DND-41 (cell line): ENCODE data around the gene IL1RL1.

Experiments
- ATAC-seq: fragments of 200-7000 bp; cut with Tn5 transposase; 3 replicates; pipeline ENCODE4 v1.9.1; 2021; ENCODE audit warnings: low read depth; ENCODE audit not compliant: insufficient read depth
- DNase-seq: peaks from one replicate; pipeline ENCODE4 v3.0.0-alpha.2; 2020
- H2AFZ ChIP-seq: 2 replicates; pipeline ENCODE4 v1.6.0; 2012; ENCODE audit warnings: low read depth, low read length
- H3K27ac ChIP-seq: 2 replicates; pipeline ENCODE4 v1.5.1; 2012; ENCODE audit warnings: low read length, inconsistent platforms
- H3K27me3 ChIP-seq: fragments of 200-600 bp; sonication (generic); 2 replicates; pipeline ENCODE4 v1.6.0; 2012; ENCODE audit warnings: low read length, mild to moderate bottlenecking, inconsistent platforms; ENCODE audit not compliant: insufficient read depth, poor library complexity
- H3K36me3 ChIP-seq: 2 replicates; pipeline ENCODE4 v1.5.1; 2012; ENCODE audit warnings: low read length, inconsistent platforms; ENCODE audit not compliant: insufficient read depth
- H3K4me1 ChIP-seq: 2 replicates; pipeline ENCODE4 v1.5.1; 2012; ENCODE audit warnings: mild to moderate bottlenecking, low read length; ENCODE audit not compliant: insufficient read depth
- H3K4me2 ChIP-seq: 2 replicates; pipeline ENCODE4 v1.6.0; 2012; ENCODE audit warnings: mild to moderate bottlenecking, moderate library complexity, low read length, inconsistent platforms; ENCODE audit not compliant: insufficient read depth
- H3K4me3 ChIP-seq, 2 experiments: fragments of 200-600 bp in 1 of 2; shearing (Covaris generic) in 1 of 2; 2 replicates each; pipeline ENCODE4 v1.5.1; 2012 to 2016; ENCODE audit warnings: inconsistent platforms in 2 of 2, low read length in 2 of 2, mild to moderate bottlenecking in 2 of 2, low read depth in 1 of 2, moderate library complexity in 1 of 2
- H3K79me2 ChIP-seq: 2 replicates; pipeline ENCODE4 v1.6.0; 2012; ENCODE audit warnings: low read length, inconsistent platforms; ENCODE audit not compliant: insufficient read depth
- H3K9ac ChIP-seq: 2 replicates; pipeline ENCODE4 v1.6.0; 2012; ENCODE audit warnings: low read depth, mild to moderate bottlenecking, inconsistent platforms, low read length, moderate library complexity
- H3K9me3 ChIP-seq: 2 replicates; pipeline ENCODE4 v1.5.1; 2012; ENCODE audit warnings: low read length, moderate library complexity, mild to moderate bottlenecking, inconsistent platforms; ENCODE audit not compliant: insufficient read depth, severe bottlenecking
- H4K20me1 ChIP-seq: 2 replicates; pipeline ENCODE4 v1.6.0; 2012; ENCODE audit warnings: low read length; ENCODE audit not compliant: insufficient read depth
- EZH2 ChIP-seq: IDR thresholded peaks from 3 replicates; pipeline ENCODE4 v1.6.1; 2012; ENCODE audit warnings: borderline replicate concordance, low read depth, mild to moderate bottlenecking, moderate library complexity, low read length, inconsistent platforms; ENCODE audit not compliant: severe bottlenecking
- TF ChIP-seq, protein P1 (sequence below): IDR thresholded peaks from 2 replicates; pipeline ENCODE4 v1.5.1; 2012; ENCODE audit warnings: borderline replicate concordance, low read length, moderate library complexity, mild to moderate bottlenecking; ENCODE audit not compliant: poor library complexity, severe bottlenecking; ENCODE audit errors: extremely low read depth

The IL1RL1 gene

DNA sequence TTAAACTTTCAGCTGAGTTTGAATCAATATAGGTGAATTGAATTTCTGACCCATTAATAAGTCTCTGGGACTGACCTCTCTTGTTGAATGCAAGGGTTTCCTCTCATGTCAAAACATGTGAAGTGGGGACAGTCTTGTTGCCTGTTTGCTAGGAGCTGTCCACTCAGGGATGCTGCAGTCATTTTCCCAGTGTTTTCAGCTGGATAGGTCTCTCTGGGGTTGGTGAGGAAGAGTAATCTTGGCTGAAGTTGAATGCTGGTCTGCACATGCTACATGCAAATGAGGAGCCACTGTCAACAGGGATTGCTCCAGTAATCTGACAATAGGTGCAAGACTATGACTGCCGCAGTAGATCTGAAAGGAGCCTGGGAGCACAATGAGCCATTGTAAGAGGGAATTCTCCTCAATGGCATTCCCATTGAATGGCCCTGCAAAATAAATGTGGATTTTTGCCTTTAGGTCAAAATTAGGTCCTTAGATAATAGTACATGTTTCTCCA lies 34.1 kb upstream of the IL1RL1 start:
- Histone ChIP-seq H2AFZ (no peak overlapping the region), H3K27me3 (peaks cover 2% of the 10 kb centered on the region), H3K9me3 (peaks cover 11% of the 10 kb centered on the region), H3K27ac (no peak overlapping the region), H3K79me2 (no peaks in the 10 kb centered on the region), H3K4me2 (no peak overlapping the region), H3K4me1 (no peaks in the 10 kb centered on the region), H3K36me3 (no peaks in the 10 kb centered on the region), H3K4me3 (no peak overlapping the region), H4K20me1 (no peaks in the 10 kb centered on the region), H3K9ac (no peak overlapping the region)
- ATAC-seq (peak; percentile 41), DNase-seq (no peak)
- no peak for TF ChIP-seq EZH2
- TF ChIP-seq, protein P1, sequence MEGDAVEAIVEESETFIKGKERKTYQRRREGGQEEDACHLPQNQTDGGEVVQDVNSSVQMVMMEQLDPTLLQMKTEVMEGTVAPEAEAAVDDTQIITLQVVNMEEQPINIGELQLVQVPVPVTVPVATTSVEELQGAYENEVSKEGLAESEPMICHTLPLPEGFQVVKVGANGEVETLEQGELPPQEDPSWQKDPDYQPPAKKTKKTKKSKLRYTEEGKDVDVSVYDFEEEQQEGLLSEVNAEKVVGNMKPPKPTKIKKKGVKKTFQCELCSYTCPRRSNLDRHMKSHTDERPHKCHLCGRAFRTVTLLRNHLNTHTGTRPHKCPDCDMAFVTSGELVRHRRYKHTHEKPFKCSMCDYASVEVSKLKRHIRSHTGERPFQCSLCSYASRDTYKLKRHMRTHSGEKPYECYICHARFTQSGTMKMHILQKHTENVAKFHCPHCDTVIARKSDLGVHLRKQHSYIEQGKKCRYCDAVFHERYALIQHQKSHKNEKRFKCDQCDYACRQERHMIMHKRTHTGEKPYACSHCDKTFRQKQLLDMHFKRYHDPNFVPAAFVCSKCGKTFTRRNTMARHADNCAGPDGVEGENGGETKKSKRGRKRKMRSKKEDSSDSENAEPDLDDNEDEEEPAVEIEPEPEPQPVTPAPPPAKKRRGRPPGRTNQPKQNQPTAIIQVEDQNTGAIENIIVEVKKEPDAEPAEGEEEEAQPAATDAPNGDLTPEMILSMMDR = no peak

DNA sequence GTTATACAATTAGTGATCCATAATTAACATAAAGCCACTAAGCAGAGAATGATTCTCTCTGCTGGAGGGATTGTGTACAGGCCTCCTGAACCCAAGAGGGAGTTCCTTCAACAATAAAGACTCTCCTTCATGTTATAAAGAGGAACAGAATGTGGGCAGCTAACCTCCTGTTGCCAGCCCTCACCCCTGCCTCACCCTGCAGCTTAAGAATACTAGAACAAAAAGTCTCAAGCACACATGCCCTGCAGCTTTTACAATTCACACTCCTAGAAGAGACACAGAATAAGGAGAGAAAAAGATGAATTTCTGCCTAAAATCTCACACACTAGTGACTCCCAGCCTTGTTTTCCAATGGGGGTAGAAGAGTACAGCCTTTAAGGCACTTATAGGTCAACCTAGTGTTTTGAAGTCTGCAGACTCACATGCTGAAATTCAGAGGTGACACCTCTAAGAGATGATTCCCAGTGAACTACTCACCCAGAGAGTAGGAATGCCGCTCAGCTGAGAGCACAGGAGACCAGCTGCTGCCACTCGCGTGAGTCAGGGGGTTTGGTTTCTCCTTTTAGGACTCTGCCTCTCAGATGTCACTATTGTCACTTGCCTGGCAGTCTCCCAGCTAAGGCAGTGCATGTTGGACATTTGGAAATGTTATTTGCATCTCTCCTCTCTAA lies 32.5 kb upstream of the IL1RL1 start:
- DNase-seq (no peak), ATAC-seq (no peak; the same call in 2 of the 3 replicates)
- Histone ChIP-seq H3K4me2 (no peak overlapping the region), H3K27me3 (peaks cover 7% of the 10 kb centered on the region), H3K9ac (no peak overlapping the region), H4K20me1 (no peaks in the 10 kb centered on the region), H3K79me2 (no peaks in the 10 kb centered on the region), H3K9me3 (peaks cover 11% of the 10 kb centered on the region), H2AFZ (no peak overlapping the region), H3K27ac (no peak overlapping the region), H3K4me3 (no peak overlapping the region), H3K4me1 (no peaks in the 10 kb centered on the region), H3K36me3 (no peaks in the 10 kb centered on the region)
- no peak for TF ChIP-seq EZH2
- TF ChIP-seq, protein P1 = no peak

DNA sequence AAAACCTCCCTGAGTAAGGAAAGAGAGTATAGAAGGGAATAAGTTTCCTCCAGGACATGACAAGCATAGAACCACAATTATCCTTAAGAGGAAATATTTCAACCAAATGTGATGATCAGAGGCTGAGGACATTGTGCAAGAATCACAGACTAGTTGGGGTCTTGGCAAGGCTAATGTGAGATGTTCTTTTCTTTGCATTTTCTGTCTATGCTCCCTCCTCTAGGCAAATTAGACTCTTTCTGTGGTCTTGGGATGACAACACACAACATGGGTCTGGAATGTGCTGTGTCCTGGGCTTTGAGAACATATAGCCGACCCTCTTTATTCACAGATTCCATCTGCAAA lies 32.0 kb upstream of the IL1RL1 start:
- ATAC-seq = no peak
- Histone ChIP-seq H3K4me3 (no peak overlapping the region), H2AFZ (no peak overlapping the region), H3K4me2 (no peak overlapping the region), H3K9me3 (peaks cover 10% of the 10 kb centered on the region), H3K36me3 (no peaks in the 10 kb centered on the region), H3K79me2 (no peaks in the 10 kb centered on the region), H3K4me1 (no peaks in the 10 kb centered on the region), H3K27ac (no peak overlapping the region), H4K20me1 (no peaks in the 10 kb centered on the region), H3K9ac (no peak overlapping the region), H3K27me3 (peaks cover 7% of the 10 kb centered on the region)
- TF ChIP-seq, protein P1 = no peak
- no peak for TF ChIP-seq EZH2
- no peak for DNase-seq

DNA sequence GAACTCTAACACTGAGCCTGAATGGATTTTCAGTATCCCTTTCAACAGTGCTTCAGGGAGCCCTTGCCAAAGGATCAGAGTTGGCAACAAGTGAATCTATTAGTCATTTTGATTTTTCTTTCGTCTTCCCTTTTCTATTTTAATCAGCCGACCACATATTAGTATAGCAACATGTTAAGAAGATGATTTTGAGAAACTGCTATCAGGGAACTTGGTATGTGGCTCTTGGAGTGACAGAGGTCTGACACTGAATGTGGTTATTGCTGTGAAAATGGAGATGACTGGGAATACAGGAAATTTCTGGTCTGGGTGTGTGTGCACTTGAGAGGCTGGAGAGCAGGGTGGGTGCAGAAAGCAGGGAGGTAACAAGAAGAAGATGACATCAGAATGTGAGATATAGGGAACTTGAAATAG lies 28.7 kb upstream of the IL1RL1 start:
- no peaks in the 10 kb centered on the region for H4K20me1 ChIP-seq
- H3K4me1 ChIP-seq = no peaks in the 10 kb centered on the region
- H2AFZ ChIP-seq = no peak overlapping the region
- DNase-seq (no peak), ATAC-seq (no peak)
- TF ChIP-seq EZH2 = no peak
- TF ChIP-seq, protein P1 = no peak
- no peaks in the 10 kb centered on the region for H3K9me3 ChIP-seq
- no peak overlapping the region for H3K27ac ChIP-seq
- H3K4me2 ChIP-seq = no peak overlapping the region
- no peaks in the 10 kb centered on the region for H3K79me2 ChIP-seq
- H3K4me3 ChIP-seq = no peak overlapping the region
- H3K27me3 ChIP-seq = peaks cover 7% of the 10 kb centered on the region
- H3K9ac ChIP-seq = no peak overlapping the region
- H3K36me3 ChIP-seq = no peaks in the 10 kb centered on the region
